K562 (cell line): ENCODE data around the gene DGLUCY. TPM values are rescaled to one million over a fixed set of nuclear protein-coding genes. Genes with fewer than 3 reads are reported as not detected.

Source experiments
- ARID2 ChIP-seq: fragments of 450-650 bp; IDR thresholded peaks from 2 replicates; pipeline ENCODE4 v1.6.1; 2017; ENCODE audit warnings: antibody characterized with exemption, mild to moderate bottlenecking
- BRD4 ChIP-seq: fragments of 200-600 bp; sonication (generic); IDR thresholded peaks from 2 replicates; pipeline ENCODE4 v1.6.1; 2017; ENCODE audit warnings: inconsistent platforms
- CC2D1A ChIP-seq: fragments of 450-650 bp; IDR thresholded peaks from 2 replicates; pipeline ENCODE4 v1.6.1; 2017; ENCODE audit warnings: mild to moderate bottlenecking
- CTCF ChIP-seq, 3 experiments: IDR thresholded peaks in 2 of 3; conservative IDR thresholded peaks in 1 of 3; 2 replicates each; pipeline ENCODE4 v1.5.1; 2011 to 2012; ENCODE audit warnings: low read length in 3 of 3, mild to moderate bottlenecking in 3 of 3, control low read depth in 2 of 3, improper control_type of control experiment in 1 of 3, inconsistent platforms in 1 of 3, low read depth in 1 of 3, mixed read lengths in 1 of 3, moderate library complexity in 1 of 3; ENCODE audit not compliant: insufficient read depth in 2 of 3
- DEAF1 ChIP-seq: fragments of 450-650 bp; formaldehyde crosslinking; IDR thresholded peaks from 2 replicates; pipeline ENCODE4 v1.4.0; 2020; ENCODE audit warnings: mild to moderate bottlenecking, moderate library complexity
- FOS ChIP-seq: IDR thresholded peaks from 3 replicates; pipeline ENCODE4 v1.6.1; 2011; ENCODE audit not compliant: insufficient read length; ENCODE audit errors: extremely low read depth
- HDGF ChIP-seq: fragments of 450-650 bp; IDR thresholded peaks from 2 replicates; pipeline ENCODE4 v1.6.1; 2016
- ILK ChIP-seq: fragments of 450-650 bp; IDR thresholded peaks from 2 replicates; pipeline ENCODE4 v1.6.1; 2016; ENCODE audit warnings: missing genetic modification characterization, low read depth, mild to moderate bottlenecking, missing compliant biosample characterization, moderate library complexity, borderline replicate concordance
- MAZ ChIP-seq, 2 experiments: fragments of 450-650 bp in 1 of 2; sonication (generic) in 1 of 2; formaldehyde crosslinking; IDR thresholded peaks in 1 of 2; conservative IDR thresholded peaks in 1 of 2; 2 replicates each; pipeline versions ENCODE4 v1.4.0 to v1.5.0; 2020; ENCODE audit warnings: mild to moderate bottlenecking in 1 of 2, missing genetic modification reagents in 1 of 2
- MLLT1 ChIP-seq, 2 experiments: fragments of 450-650 bp; IDR thresholded peaks; 2 replicates each; pipeline ENCODE4 v1.6.1; 2016
- NCOA4 ChIP-seq: fragments of 450-650 bp; IDR thresholded peaks from 2 replicates; pipeline ENCODE4 v1.6.1; 2018; ENCODE audit warnings: mild to moderate bottlenecking; ENCODE audit not compliant: partially characterized antibody
- NFATC3 ChIP-seq: fragments of 450-650 bp; IDR thresholded peaks from 2 replicates; pipeline ENCODE4 v1.6.1; 2017; ENCODE audit warnings: mild to moderate bottlenecking
- PHF8 ChIP-seq: fragments of 200-600 bp; sonication (generic); IDR thresholded peaks from 2 replicates; pipeline ENCODE4 v1.6.1; 2012; ENCODE audit warnings: mixed run types, mild to moderate bottlenecking, inconsistent platforms, low read length, moderate library complexity, borderline replicate concordance
- RAD21 ChIP-seq, 2 experiments: fragments of 250-450 bp in 1 of 2; fragments of 450-650 bp in 1 of 2; sonication (Bioruptor Pico) in 1 of 2; formaldehyde crosslinking in 1 of 2; IDR thresholded peaks in 1 of 2; conservative IDR thresholded peaks in 1 of 2; 2 replicates each; pipeline versions ENCODE4 v1.4.0 to v1.8.0; 2020 to 2022; ENCODE audit warnings: mild to moderate bottlenecking in 2 of 2, moderate library complexity in 1 of 2
- SETDB1 ChIP-seq: IDR thresholded peaks from one replicate; pipeline ENCODE4 v1.6.1; 2012; ENCODE audit warnings: low read length, control low read depth, inconsistent platforms
- SMARCE1 ChIP-seq: fragments of 450-650 bp; IDR thresholded peaks from 2 replicates; pipeline ENCODE4 v1.7.1; 2016; ENCODE audit warnings: mild to moderate bottlenecking
- SMC3 ChIP-seq: conservative IDR thresholded peaks from 2 replicates; pipeline ENCODE4 v1.6.1; 2011; ENCODE audit warnings: low read depth, low read length, improper control_type of control experiment; ENCODE audit not compliant: insufficient read depth
- XRCC4 ChIP-seq: IDR thresholded peaks from one replicate; pipeline ENCODE4 v1.6.1; 2011; ENCODE audit not compliant: insufficient read depth, insufficient read length; ENCODE audit errors: extremely low read depth
- ZNF384 ChIP-seq: IDR thresholded peaks from 2 replicates; pipeline ENCODE4 v1.6.1; 2012; ENCODE audit warnings: low read depth, low read length, improper control_type of control experiment
- polyA plus RNA-seq, 8 experiments: library from polyadenylated mRNA; depleted of rRNA in 4 of 8; stranded (reverse) in 5 of 8; unstranded in 3 of 8; fragments of >200 nt; fragmentation: Nextera tagmentation in 2 of 8; fragmentation: Illumina TruSeq in 1 of 8; extraction: Ambion mirVana in 2 of 8; extraction: Trizol in 1 of 8; gene quantifications; 2 replicates each; pipeline versions ENCODE4 v1.2.1 to v1.2.3, GENCODE V29; 2011 to 2014; ENCODE audit warnings: inconsistent platforms in 1 of 8, missing spikeins in 1 of 8
- total RNA-seq, 7 experiments: library from RNA; depleted of rRNA in 6 of 7; stranded (reverse); fragments of >200 nt in 6 of 7; fragmentation: Illumina TruSeq in 2 of 7; extraction: Trizol in 2 of 7; gene quantifications; 2 replicates each; pipeline versions ENCODE4 v1.2.1 to v1.2.3, GENCODE V29; 2011 to 2021; ENCODE audit warnings: low replicate concordance in 1 of 7

Gene DGLUCY
- total and polyA plus RNA-seq, 9 of the 15 experiments (the other 6 are each of a cell fraction or from before 2014, with no cell fraction given), result 9.9 to 28.4 (median 21.0) TPM

- TF ChIP-seq SMC3 (peak; percentile 87), HDGF (0 out of 2 replicates have a peak, but pooled peaks have one; percentile 57), CTCF (IDR thresholded peaks at IDR 0.05 in 2 of 3, conservative IDR thresholded peaks at IDR 0.05 in 1 of 3; ENCODE audit: insufficient read depth in 2 of 3, low read depth in 1 of 3, low read length in 3 of 3) (peak; percentile 81 to 86 (median 82)), PHF8 (no peak), DEAF1 (CRISPR knock-in tag) (peak; percentile 34; the same call in 1 of the 2 replicates), NCOA4 (no peak), XRCC4 (no peak), FOS (no peak), CC2D1A (peak; percentile 82; the same call in 1 of the 2 replicates), NFATC3 (no peak), MLLT1 (IDR thresholded peaks at IDR 0.05) (0 out of 4 replicates have a peak, but pooled peaks of 1 of the 2 experiments have one; percentile 31), MAZ (CRISPR knock-in tag; conservative IDR thresholded peaks at IDR 0.05 in 1 of 2, IDR thresholded peaks at IDR 0.05 in 1 of 2) (peak in 1 of 2 experiments; percentile 15; a peak in 1 of 4 replicates), SETDB1 (no peak), ARID2 (peak; percentile 77; the same call in 1 of the 2 replicates), RAD21 (CRISPR knock-in tag; conservative IDR thresholded peaks at IDR 0.05 in 1 of 2, IDR thresholded peaks at IDR 0.05 in 1 of 2) (peak; percentile 64 to 75), SMARCE1 (no peak), ILK (no peak), ZNF384 (peak; percentile 98), BRD4 (no peak)
- TF ChIP-seq, all 486 proteins: peak for 12
Observed at GRCh38 chr14:91173221-91173670, 59.4 kb downstream of the DGLUCY start (continued).
